ENCODE data around the gene MAEA. TPM values are rescaled to one million over a fixed set of nuclear protein-coding genes. Genes with fewer than 3 reads are reported as not detected.

Gene MAEA
- total RNA-seq, result 10 to 100 TPM; 48.3 to 71.3 (median 56.7) TPM
- 10 to 100 TPM; 23.8 to 60.7 TPM for polyA plus RNA-seq
- long read RNA-seq, donor 1, transcript MAEA-212 (7 exons, 1,001 nt), result minor isoform, 24 of 583 reads
- long read RNA-seq, donor 1, transcript MAEA-201 (8 exons, 2,058 nt), result minor isoform, 9 of 583 reads
- long read RNA-seq, donor 1, transcript MAEA-213 (9 exons, 1,607 nt), result minor isoform, 12 of 583 reads
- long read RNA-seq, donor 1, transcript MAEA-202 (9 exons, 2,222 nt), result major isoform, 439 of 583 reads
- long read RNA-seq, donor 1, partial matches to known transcripts, result 40 of 583 reads
- long read RNA-seq, donor 1, other reads (novel, unspliced or antisense), result 45 of 583 reads
- long read RNA-seq, donor 2, transcript MAEA-202 (9 exons, 2,222 nt), result major isoform, 30 of 35 reads
- long read RNA-seq, donor 2, partial matches to known transcripts, result 0 of 35 reads
- long read RNA-seq, donor 2, other reads (novel, unspliced or antisense), result 0 of 35 reads
- long read RNA-seq, donor 3, transcript MAEA-204 (4 exons, 2,069 nt), result minor isoform, 6 of 177 reads
- long read RNA-seq, donor 3, transcript MAEA-213 (9 exons, 1,607 nt), result minor isoform, 5 of 177 reads
- long read RNA-seq, donor 3, transcript MAEA-202 (9 exons, 2,222 nt), result major isoform, 120 of 177 reads
- long read RNA-seq, donor 3, partial matches to known transcripts, result 8 of 177 reads
- long read RNA-seq, donor 3, other reads (novel, unspliced or antisense), result 34 of 177 reads

DNA sequence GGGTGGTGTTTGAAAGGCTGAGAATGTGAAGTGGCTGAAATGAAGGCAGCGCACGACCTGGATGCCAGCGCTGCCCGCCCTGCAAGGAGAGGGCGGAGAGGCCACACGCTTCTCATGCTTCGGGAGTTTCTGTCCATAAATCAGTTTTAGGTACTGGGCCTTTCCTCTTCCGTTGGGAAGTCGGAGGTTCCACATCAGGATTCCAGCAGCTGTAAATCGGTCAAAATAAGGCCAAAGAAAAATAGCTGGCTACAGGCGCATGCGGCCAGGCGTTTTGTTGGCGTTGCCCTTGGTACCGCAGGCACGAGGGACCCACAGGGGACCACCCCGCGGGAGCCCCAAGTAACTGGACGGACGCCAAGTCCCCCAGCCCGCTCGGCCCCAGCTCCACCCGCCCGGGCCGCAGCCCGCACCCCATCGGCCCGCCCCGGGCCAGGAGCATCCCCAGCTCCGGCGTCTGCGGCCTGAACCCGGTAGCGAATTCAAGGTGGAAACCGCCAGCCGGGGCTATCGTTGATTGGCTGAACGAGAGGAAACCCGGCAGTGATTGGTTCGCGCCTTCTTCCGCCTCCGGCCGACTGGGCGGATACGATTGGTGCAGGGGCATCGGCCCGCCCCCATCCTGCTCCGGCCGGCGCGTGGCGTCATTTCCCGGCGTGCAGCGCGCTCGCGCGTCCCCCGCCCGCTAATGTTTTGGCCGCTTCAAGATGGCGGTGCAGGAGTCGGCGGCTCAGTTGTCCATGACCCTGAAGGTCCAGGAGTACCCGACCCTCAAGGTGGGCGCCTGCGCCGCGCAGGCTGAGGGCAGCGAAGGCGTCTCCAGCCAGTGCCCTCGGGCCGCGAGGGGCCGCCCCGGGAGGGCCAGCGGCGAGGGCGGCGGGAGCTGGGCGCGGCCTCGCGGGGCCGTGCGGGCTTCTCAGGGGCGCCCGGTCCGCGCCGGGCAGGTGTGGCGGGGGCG is at the start of gene MAEA:
TSS of gene MAEA (plus strand) at position 685 of the 958 bp plus-strand sequence. CDS start at position 708, 23 bp downstream.
- intact Hi-C loops (cut with DNase I), result loop anchor here in 1 of 4 donors (1.0 to 5.0 kb wide), 2 partner anchors 41 to 58 kb away; partner anchors contain the start of gene UVSSA
- no peaks in the 10 kb centered on the region for H3K36me3 ChIP-seq
- peak within 1 kb of the TSS; percentile 97 for H3K4me3 ChIP-seq
- H3K27me3 ChIP-seq, result no peaks in the 10 kb centered on the region
- TF ChIP-seq, protein P1, sequence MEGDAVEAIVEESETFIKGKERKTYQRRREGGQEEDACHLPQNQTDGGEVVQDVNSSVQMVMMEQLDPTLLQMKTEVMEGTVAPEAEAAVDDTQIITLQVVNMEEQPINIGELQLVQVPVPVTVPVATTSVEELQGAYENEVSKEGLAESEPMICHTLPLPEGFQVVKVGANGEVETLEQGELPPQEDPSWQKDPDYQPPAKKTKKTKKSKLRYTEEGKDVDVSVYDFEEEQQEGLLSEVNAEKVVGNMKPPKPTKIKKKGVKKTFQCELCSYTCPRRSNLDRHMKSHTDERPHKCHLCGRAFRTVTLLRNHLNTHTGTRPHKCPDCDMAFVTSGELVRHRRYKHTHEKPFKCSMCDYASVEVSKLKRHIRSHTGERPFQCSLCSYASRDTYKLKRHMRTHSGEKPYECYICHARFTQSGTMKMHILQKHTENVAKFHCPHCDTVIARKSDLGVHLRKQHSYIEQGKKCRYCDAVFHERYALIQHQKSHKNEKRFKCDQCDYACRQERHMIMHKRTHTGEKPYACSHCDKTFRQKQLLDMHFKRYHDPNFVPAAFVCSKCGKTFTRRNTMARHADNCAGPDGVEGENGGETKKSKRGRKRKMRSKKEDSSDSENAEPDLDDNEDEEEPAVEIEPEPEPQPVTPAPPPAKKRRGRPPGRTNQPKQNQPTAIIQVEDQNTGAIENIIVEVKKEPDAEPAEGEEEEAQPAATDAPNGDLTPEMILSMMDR (IDR thresholded peaks at IDR 0.05), result no peak
- TF ChIP-seq POLR2A (IDR thresholded peaks at IDR 0.05), result peak; percentile 56
- no peak for TF ChIP-seq EP300 (IDR thresholded peaks at IDR 0.05)
- H3K9me3 ChIP-seq, result no peaks in the 10 kb centered on the region
- DNase-seq, result peak; percentile 94 to 98 (median 96)
- WGBS, 3 donors, result 1% methylated on average over 77 to 95 of the region's 95 CpGs
- H3K4me1 ChIP-seq (ENCODE audit: insufficient read depth), result peaks cover 19% of the 10 kb centered on the region
- H3K27ac ChIP-seq, result peak within 1 kb of the TSS; percentile 61 to 77

DNA sequence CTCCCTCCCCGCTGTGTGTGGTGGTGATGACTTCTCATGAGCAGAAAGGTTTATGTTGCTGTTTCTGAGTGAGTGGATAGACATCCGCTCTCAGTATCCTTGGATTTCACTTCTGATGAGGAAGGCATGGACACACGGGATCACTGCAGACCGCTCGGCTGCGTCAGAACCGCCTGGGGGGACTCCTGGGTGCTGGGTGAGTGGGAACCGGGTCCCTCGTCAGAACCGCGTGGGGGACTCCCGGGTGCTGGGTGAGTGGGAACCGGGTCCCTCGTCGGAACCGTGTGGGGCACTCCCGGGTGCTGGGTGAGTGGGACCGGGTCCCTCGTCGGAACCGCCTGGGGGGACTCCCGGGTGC is 49.8 kb upstream of the MAEA start:
- H3K36me3 ChIP-seq, result no peaks in the 10 kb centered on the region
- H3K27ac ChIP-seq, result no peak overlapping the region
- no peaks in the 10 kb centered on the region for H3K9me3 ChIP-seq
- WGBS, 3 donors, result 88 to 92% (median 89%) methylated on average over 21 to 22 of the region's 22 CpGs
- TF ChIP-seq, protein P1 (IDR thresholded peaks at IDR 0.05), result no peak
- no peak for TF ChIP-seq EP300 (IDR thresholded peaks at IDR 0.05)
- no peak for TF ChIP-seq POLR2A (IDR thresholded peaks at IDR 0.05)
- H3K4me3 ChIP-seq, result no peak overlapping the region
- H3K4me1 ChIP-seq (ENCODE audit: insufficient read depth), result peaks cover 15% of the 10 kb centered on the region
- intact Hi-C loops (cut with DNase I), result loop anchor here in 1 of 4 donors (10.0 kb wide), 1 partner anchor 225 kb away; the partner anchor contains the start of gene FGFRL1
- no peak for DNase-seq
- H3K27me3 ChIP-seq, result no peaks in the 10 kb centered on the region

DNA sequence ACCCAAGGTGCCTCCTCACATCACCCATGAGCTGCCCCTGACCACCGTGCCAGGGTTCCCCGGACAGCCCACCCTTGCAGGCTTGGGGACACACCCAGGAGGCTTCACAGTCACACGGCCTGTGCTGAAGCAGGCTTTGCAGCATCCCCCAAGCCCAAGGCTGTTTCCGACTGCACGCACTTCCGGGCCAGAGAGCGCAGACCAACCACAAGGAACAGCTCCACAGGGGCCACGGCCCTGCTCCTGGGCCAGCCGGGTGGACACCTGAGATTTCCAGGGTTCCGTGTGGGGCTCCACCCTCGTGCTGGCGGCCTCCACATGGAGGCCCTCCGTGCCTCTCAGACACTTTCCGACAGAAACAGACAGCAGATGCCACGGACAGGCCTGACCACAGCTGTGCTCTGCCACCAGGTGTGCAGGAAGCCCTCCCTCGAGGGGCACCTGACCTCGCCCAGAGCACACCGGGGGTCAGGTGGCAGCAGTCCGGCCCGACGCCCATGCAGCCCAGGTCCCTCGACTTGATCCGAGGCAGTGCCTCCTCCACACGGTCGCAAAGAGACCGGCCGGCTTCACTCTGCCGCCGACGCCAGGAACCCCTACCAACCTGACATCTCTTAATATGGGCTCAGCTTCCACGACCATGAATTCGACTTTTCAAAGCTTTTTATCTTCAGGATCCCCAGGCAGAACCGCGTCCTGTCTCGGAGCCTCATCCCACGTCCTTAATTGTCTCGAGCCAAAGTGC is 48.8 kb upstream of the MAEA start:
- H3K27ac ChIP-seq, result no peak overlapping the region
- H3K36me3 ChIP-seq, result no peaks in the 10 kb centered on the region
- TF ChIP-seq, protein P1 (IDR thresholded peaks at IDR 0.05), result no peak
- TF ChIP-seq EP300 (IDR thresholded peaks at IDR 0.05) (no peak), POLR2A (IDR thresholded peaks at IDR 0.05) (no peak)
- WGBS, 3 donors, result 77 to 84% (median 77%) methylated on average over 36 to 37 of the region's 37 CpGs
- no peaks in the 10 kb centered on the region for H3K9me3 ChIP-seq
- H3K4me3 ChIP-seq, result no peak overlapping the region
- intact Hi-C loops (cut with DNase I), result no loop called here
- DNase-seq, result peak in 2 of 5 donors; percentile 21 to 35
- peaks cover 24% of the 10 kb centered on the region for H3K4me1 ChIP-seq (ENCODE audit: insufficient read depth)
- H3K27me3 ChIP-seq, result no peaks in the 10 kb centered on the region

Measured in ovary (tissue), 10 donors.